Ureter (tissue), 1 donor: Measurements from ENCODE around the gene ZFP3. TPM values are rescaled to one million over a fixed set of nuclear protein-coding genes. Genes with fewer than 3 reads are reported as not detected.
A peak's percentile ranks its signal among the peaks of the same experiment; 100 is the strongest.
"Not testable (repeated sequence)": the region's sequence is repeated elsewhere in the genome, so short reads cannot be mapped to it uniquely, and the experiment has no call there.

Experiments used
- DNase-seq: peaks from one replicate; pipeline ENCODE4 v3.0.0-alpha.2; 2020; ENCODE audit warnings: low spot score
- total RNA-seq: library from RNA; stranded (reverse); gene quantifications from one replicate; pipeline ENCODE4 v1.2.4, GENCODE V29; 2023
- donor health status: DM: yes; HTN: yes; CAD: no.

Gene ZFP3
- total RNA-seq, 1 donor from 2014 or later, result 9.1 TPM

DNA sequence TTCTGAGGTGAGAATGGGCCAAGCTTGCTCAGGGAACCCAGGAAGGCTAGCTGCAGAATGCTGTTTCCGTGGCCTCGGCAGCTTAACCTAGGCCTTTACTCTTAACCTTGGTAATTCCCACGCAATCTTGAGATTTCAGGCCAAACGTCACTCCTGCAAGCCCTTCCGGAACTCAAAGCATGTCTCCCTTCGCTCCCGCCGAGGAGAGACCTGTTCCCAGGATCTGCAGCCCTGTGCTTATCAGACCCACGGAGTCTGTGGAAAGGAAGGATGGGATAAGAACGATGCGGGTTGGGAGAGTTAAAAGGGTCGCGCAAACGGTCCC is 524 bp upstream of the ZFP3 start:
- peak; percentile 47 for DNase-seq

DNA sequence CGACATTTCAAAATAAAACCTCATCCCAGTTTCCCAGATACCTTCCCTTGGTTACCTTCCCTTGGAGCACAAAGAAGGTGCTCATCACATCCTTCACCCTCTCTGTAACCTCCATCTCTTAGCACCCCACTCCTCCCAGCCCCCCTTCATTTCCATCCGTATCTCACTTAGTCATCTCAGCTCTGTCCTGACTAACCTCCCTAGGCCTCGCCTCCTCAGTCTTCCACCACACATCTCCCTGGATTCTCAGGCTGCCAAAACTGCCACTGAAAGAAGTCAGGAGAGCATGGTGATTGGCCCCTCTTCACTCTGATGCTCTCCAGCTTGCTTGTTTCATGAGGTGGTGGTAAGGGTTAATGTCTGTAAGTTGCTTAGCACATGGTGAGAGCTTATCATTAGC is 2.3 kb downstream of the ZFP3 start:
- no peak for DNase-seq

DNA sequence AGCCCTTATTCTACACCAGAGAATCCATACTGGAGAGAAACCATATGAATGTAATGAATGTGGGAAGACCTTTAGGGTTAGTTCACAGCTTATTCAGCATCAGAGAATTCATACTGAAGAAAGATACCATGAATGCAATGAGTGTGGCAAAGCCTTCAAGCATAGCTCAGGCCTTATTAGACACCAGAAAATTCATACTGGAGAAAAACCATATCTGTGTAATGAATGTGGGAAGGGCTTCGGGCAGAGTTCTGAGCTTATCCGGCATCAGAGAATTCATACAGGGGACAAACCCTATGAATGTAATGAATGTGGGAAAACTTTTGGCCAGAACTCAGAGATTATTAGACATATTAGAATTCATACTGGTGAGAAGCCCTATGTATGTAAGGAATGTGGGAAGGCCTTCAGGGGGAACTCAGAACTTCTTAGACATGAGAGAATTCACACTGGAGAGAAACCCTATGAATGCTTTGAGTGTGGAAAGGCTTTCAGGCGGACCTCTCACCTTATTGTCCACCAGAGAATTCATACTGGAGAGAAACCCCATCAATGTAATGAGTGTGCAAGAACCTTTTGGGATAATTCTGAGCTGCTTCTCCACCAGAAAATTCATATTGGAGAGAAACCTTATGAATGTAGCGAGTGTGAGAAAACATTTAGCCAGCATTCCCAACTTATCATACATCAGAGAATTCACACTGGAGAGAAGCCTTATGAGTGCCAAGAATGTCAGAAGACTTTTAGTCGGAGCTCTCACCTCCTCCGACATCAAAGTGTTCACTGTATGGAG is 14.1 kb downstream of the ZFP3 start:
- no peak for DNase-seq

DNA sequence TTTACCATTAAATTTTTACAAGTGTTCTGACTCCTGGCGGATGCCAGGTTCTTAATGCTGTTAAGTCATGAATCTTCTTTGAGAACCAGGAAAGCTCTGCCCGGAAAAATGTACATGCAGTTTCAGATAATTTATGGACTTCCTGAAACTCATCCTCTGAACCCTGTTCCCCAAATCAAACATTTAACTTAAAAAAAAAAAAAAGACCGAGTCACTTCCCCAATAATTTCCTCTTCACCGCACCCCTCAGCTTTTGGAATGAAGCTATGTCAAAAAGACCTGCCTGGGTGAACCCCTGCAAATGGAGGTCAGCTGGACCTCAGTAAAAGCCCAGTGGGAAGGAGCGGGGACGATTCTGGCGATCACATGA is 18.4 kb downstream of the ZFP3 start:
- no peak for DNase-seq

DNA sequence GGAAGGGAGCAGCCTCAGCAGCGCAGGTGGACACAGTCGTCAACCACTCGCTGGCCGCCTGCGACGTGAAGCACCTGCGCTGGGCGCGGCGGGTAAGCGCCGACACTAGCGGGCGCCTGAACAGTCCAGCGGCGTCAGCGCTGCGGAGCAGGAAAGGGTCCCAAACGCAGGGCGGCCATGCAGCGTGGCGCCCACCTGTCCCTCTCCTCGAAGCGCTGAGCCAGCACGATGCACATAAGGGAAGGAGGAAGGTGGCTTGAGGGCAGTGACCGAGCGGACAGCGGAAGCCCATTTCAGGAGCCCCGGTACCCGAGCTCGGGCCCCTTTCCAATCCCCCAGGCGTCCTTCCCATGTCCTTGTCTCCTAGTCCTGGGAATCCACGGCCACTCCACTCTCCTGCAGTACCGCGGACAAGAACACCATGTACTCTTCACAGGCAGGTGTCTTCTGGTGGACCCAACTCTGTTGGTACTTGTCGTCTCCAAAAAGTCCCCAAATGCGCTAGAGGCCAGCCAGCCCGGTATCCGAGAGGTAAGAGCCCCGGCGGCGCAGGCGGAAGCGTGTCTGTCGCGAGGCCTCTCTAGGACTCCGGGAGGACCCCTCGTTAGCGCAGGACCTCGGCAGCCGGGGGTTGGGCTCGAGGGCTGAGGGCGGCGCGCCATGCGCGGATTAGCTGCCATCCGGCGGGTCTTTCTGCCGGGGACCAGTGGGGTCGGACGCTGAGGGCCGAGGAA is 19.0 kb downstream of the ZFP3 start:
- peak; percentile 60 for DNase-seq

DNA sequence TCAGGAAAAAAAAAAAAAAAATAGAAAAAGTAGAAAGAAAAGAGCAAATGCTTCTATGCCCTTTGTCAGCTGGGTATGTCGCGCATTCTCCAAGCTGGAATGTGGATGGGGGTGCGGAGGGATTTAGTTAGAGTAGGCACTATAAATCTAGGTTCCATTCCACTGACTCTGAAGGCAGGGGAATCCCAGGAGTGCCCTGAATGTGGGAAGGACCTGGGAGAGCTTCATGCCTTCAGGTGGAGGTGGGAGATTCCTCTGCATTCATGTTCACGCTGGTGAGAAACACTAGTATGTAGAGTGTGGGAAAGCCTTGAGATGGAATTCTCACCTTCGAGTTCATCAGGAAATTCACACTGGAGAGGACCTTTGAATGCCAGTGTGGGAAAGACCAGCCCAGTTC is 21.0 kb downstream of the ZFP3 start:
- DNase-seq, result no peak

DNA sequence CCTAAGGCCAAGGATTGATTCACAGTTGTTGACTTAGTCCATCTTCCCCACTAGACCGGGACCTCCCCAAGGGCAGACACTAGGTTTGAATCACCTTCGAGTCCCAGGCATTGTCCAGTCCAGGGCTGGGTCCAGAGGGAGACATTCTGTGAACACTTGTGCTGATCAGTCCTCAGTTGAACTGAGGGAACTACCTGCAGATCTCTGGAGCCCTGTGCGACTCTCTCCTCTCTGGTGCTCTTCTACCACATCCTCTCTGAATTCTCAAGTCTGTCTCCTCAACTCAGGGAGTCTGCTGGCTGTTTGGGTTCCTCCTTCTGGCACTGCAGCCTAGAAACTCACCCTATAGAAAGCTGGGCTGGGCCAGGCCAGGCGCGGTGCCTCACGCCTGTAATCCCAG is 22.6 kb downstream of the ZFP3 start:
- no peak for DNase-seq

DNA sequence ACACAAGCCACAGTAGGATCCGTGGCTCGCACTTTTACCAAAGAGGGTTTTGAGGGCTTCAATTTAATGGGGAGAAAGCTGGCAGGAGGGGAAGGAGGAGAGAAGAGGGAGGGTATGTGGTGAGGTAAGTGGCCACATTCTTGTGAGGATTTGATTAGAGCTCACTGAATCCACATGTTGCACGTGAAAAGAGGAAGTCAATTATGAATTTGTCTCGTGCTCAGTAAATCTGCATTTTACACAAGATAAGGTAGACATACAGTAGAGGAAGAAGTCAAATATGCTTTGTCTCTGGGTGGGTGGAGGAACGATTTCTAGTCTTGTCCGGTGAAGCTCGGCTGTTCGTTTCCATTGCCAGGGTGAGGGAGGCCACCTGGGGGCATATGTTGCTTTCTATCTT is 32.5 kb downstream of the ZFP3 start:
- no peak for DNase-seq

DNA sequence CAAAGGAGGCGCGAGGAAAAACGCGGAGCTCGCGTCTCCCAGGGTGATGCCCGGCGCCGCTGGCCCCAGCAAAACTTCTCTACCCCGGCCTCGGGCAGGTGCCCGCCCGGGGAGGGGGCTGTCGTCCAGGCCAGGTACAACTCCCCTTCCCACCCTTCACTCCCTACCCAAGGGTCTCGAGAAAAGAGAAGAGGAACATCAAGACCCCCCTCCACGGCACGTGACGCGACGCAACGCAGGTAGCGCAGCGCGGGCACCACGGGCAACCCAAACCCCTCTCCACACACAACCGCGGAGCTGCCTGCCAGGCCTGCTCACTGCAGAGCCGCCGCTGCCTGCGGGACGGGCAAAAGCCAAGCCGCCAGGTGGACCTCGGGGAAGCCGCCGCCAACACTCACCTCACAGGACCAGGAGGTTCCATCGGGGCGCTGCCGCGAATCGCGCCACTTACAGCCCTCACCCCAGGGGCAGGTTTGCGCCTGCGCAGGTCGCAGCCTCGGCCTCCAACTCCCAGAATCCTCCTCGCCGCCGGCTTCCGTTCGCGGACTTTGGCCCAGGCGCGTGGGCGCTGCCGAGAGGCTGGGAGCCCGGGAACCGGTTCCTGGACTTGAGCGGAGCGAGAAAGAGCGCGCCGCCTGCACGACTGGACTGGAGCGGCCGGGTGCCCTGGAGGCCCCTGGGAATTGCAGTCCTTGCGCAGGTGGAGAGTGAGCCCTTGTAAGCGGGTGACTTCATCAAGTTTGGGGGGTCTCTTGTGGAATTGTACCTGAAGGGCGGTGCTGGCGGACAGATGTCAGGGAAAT is 33.3 kb downstream of the ZFP3 start, which contains the start of gene ZNF232:
TSS of gene ZNF232 (minus strand) at position 477 of the 803 bp plus-strand sequence. CDS start at position 421, 56 bp downstream.
- DNase-seq, result peak; percentile 96

DNA sequence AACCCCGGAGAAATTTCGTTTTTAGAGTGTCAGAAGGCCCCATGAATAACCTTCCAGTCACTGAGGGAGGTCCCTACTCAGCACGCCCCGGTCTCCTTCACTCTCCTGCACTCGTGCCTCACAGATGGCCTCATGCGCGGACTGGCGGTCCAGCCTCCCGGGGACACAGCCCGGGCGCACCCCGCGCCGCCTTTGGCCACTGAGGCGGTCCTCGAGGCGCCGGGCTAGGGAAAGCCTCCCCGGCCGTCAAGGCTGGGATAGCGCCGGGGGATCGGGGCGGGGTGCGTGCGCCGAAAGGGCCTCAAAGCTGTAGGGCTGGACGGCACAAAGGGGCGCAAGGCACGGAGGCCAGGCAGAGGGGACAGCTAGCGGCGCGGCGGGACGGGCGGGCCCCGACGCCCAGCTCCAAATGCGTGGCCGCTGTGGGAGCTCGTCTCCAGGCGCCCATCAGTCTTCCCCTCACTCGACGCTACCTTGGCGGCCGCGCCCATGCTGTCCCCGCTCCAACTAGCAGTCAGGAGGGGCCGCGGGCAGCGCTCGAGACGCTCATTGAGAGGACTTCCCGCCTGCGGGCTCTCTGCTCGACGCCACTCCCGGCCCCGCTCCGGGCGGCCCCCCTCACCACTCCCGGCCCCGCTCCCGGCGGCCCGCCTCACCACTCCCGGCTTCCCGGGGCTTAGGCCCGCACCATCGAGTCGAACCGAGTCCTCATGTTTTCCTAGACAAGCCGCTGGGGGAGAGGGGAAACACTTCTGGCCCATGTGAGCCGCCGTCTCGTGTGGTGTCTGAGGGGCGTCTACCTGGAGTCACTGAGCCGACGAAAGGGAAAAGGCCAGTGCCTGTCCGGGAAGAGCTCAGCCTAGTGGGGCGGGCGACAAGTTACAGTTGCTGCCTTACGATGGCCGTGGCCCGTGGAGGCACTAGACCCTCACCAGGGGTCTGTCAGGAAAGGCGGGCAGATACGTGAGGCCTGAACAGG is 37.7 kb downstream of the ZFP3 start, which contains the start of gene USP6:
TSS of gene USP6 (plus strand) at position 360 of the 979 bp plus-strand sequence. CDS start 14,336 bp downstream, outside the sequence.
- DNase-seq, result no peak

DNA sequence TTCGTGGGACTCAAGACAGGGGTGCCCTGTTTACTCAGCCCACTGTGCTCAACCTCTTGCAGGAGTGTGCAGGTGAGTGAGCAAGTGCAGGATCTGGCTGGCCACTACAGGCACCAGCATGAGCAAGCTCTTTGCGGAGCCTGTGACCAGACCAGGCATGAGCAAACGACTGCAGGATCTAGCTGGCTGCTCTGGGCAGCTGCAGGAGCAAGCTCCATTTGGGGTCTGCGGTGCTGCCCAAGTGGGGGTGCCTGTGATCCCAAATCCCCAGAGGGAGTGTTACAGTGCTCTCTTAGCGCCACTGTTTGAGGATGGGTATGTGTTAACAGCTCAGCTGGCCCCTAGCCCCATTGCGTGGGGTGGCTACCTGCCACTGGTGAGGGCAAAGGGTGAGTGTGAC is 40.0 kb downstream of the ZFP3 start:
- no peak for DNase-seq

DNA sequence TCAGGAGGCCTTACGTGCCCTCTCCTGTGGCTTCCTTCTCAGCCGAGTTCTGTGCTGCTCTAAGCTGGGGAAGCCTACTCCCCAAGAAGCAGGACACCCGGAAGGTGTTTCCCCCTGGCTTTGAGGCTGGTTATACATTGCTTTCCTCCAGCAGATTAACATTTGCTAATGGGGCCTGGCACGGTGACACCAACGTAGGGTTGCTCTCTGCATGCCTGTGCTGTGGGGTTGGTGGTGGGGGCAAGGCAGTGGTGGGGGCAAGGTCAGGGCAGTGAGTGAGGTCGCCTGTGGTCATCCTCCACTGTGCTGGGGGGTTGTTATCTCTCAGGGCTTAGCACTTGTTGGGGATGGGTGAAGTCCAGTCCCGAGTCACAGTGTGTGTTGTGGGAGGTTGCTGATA is 41.8 kb downstream of the ZFP3 start:
- no peak for DNase-seq

DNA sequence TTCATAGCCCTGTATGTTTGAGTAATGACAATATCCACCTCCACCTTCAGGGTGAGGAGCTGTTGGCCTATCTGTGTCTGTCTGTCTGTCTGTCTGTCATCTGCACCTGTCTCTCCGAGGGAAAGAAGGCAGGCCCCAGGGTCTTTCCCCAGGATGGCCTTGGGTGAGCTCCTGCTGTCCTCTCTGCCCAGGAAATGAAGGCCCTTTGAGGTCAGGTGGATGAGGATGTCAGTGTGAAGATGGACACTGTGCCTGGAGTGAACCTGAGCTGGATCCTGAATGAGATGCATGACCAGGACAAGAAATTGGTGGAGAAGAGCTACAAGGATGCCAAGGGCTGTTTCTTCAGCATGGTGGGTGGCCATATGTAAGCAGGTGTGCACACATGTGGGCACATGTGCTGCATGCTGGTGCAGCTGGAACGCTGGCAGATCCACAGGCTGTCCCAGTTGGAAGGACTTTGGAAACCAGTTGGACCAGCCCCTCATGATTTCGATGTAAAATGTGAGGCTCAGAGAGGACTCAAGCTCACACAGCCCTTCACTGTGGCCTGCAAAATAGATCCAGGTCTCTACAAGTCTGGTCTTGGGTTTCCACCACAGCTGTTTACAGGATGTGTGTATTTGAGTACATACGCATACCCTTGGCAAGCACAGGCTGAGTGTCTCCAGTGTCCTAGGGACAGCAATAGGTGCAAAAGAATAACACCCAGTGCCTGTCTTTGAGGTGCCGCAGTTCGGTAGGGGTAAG is 42.3 kb downstream of the ZFP3 start:
- not testable (repeated sequence) for DNase-seq

DNA sequence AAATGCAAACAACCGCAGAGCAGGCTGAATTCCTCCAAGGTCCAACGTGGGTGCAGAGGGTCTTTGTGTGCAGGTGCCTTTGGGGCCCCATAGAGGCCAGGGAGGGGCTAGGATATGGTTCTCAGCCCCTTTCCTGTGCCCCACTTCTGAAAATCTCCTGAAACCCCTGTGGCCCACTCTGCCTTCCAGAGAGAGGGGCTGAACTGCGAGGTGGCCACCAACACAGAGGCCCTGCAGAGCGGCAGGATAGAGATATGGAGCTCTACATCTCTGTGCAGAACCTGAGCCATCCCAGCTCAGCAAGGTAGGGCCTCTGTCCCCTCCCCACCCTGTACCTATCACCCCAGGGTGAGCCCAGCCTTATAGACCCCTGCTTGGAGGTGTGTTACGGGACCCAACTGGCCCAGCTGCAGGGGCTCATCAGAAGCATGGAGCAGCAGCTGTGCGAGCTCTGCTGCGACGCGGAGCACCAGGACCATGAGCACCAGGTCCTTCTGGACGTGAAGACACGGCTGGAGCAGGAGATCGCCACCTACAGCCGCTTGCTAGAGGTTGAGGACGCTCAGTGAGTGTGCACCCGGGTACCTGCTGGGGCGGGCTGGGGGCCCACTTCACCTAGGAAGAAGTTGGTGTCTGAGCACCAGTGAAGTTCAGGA is 43.0 kb downstream of the ZFP3 start:
- DNase-seq, result no peak

DNA sequence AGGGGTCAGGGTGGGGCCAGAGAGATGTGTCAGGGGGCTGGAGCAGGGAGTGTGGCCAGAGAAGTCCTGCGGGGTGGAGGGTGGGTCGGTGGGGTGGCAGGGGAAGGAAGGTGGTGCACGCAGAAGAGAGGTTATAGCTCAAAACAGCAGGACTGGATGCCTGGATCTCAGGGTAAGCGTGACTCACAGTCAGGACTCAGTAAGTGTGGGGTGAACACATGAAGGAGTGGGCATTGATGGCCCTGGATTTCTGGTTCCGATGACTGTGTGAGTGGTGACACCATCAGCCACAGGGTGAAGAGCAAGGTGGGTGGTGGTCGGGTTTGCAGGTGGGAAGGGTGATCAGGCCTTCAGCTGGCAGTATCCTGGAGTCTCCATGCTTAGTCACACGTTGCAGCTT is 43.8 kb downstream of the ZFP3 start:
- DNase-seq, result not testable (repeated sequence)

DNA sequence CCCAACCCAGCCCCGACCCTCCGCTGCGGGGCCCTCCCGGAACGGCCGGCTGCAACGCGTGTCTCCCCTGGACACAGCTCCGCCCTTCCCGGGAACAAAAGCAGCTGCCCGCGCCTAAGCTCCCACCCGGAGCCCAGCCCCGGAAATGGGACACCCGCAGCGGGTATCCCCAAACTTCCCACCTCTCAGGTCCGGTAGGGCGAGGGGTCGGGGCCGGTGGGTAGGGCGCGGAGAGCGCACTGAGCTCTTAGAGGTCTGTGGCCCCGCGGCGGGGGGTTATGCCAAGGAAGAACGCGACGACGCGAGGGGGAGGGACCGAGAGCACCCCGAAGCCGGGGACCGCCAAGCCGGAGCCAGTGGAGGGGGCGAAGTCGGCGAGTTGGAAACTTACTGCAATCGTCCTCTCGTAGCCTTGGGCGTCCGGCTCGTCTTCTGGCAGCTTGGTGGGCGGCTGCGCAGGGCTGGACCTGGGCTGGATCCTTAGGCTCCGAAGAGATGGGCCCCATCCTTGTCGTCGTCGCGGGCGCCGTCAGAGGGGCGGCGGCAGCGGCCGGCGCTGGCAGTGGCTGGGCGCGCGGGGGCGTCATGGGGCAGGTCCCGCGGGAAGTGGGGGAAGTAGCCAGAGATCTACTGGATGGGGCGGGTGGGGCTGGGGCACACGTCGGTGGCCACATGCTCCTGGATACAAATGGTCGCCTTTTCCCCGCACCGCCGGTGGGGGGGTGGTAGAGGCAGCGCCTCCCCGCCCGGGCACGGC is 44.5 kb downstream of the ZFP3 start:
- peak; percentile 44 for DNase-seq

DNA sequence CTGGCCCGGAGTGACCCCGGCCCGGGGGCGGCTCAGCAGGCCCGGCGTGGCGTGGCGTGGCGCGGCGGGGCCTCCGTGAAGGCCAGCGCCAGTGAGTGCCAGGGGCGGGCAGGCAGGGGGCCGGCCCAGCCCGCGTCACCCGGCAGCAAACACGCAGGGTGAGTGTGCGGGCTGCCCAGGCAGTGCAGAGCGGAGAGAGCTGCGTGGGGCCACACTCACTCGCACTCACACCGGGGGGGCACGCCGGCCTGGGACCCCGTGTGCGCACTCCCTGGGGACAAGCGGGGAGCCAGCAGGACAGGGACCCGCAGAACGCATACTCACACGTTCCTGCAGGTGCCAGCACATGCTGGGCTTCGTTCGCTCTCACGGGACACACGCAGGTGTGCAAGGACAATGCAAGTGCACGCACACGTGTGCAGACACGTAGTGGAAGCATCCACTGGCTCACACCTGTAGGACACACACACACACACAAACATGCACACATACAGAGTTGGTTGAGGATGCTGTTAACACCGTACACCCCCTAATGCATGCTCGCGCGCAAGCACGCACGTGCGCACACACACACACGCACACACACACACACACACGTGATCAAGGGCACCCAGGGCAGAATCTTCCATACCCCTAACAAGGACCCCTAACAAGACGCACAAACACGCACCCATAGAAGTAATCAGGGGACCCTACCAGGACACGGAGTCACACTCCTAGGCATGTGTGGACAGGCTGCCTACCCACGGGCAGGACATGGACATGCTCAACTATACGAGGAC is 45.3 kb downstream of the ZFP3 start:
- DNase-seq, result peak; percentile 32

DNA sequence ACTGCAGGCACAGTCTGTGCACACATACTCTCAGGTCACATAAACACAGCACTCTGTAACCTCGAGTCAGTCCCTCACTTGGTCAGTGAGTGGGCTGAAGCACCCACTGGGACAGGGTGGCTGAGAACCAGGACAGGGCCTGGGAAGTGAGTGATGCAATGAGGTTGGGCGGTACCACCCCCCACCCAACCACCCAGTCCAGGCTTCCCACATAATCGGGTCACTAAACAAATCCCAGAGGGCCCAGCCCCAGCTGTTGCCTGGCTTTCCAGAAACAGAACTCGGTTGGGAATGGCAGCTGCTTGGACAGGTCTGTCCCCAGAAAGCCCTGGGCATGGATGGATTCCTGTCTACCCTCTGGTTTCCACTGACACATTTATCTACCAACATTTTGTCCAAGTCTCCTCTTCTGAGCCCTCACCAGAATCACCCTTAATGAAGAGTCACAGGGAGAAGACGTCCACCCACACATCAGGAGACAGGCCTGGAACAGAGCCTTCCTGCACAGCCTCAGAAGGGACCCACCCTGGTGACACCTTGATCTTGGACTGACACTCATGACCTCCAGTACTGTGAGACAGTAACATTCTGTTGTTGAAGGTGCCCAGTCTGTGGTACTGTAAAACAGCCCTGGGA is 46.0 kb downstream of the ZFP3 start:
- peak; percentile 24 for DNase-seq
